ENCODE data around the gene SNX21.

SNX21 gene

DNA sequence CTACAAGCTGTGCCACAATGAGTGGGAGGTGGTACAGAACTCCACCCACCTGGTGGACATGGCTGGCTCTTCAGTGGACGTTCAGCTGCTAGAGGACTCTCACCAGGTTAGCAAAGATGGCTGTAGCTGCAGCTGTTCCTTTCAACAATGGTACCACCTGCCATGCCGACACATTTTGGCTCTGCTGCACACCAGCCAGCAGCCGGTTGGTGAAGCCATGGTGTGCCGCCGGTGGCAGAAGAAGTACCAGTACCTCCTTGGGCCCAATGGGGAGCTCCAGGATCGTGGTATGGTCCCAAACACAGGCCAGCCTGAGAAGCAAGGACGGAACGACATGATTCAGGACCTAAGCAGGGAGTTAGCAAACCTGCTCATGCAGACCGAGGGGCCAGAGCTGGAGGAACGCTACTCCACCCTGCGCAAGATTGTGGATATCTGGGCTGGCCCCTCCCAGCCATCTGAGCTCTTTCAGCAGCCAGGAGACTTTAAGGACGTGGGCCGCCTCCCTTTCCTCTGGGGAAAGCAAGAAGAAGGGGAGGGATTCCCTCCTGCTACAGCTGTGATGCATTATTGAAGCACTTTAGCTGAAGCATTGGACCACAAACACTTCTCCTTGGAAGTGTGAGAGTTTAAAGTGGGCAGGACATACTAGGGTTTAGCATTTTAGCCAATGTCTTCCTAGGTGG is 44.6 kb downstream of the SNX21 start:
- in situ Hi-C loops (cut with MboI; ENCODE audit: low sequenced_read_pairs) = no loop called here

DNA sequence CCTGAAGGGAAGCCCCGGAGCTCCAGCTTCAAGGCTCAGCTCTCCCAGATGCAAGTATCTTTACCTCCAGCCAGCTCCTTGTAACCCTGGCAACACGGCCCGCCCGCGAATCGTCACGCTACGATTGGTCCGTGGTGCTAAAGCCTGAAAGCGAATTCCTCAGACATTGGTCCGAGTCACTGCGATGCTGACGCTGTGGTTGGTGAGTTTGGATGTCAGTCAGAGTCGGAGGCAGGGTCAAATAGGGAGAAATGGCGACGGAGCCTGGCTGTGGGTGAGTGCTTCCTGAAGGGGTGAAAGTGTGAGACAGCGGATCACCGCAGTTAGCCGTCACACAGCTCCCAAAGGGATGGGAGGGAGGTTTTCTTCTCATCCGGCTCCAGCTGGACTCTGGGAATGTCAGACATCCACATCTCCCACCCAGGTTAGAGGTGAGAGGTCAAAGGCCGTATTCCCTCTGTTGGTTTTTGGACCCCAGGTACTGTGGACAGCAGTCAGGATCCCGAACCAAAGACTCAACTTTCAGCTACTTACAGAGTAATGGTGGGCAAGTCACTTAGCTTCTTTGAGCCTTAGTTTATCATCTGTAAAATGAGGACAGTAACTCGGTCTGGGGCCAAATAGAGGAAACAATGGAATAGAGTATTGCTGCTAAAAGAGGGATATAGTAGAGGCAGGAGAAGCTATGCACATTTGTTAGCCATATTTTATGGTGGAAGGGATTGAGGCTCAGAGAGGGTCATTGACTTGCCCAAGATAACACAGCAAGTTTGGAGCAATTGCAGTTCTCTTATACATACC is 47.6 kb downstream of the SNX21 start, which contains the start of gene ZSWIM1:
ZSWIM1 (plus strand) TSS at position 240 of the 801 bp plus-strand sequence. CDS start 1,366 bp downstream, outside the sequence.
- in situ Hi-C loops (cut with MboI; ENCODE audit: low sequenced_read_pairs) = no loop called here

DNA sequence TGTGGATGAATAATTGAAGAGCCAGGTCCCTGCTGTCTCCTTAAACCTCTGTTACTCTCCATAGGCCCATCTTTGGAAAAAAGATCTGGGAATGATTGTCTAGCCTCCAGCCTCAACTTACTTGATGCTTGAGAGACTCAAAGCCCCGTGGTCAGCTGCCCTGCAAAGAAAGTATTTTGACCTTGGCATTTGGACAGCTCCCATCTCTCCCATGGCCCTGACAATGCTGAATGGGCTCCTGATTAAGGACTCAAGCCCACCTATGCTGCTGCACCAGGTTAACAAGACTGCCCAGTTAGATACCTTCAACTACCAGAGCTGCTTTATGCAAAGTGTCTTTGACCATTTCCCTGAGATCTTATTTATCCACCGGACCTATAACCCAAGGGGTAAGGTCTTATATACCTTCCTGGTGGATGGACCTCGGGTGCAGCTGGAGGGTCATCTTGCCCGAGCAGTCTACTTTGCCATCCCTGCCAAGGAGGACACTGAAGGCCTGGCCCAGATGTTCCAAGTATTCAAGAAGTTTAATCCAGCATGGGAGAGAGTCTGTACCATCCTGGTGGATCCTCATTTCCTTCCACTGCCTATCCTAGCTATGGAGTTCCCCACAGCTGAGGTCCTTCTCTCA is 49.0 kb downstream of the SNX21 start:
- in situ Hi-C loops (cut with MboI; ENCODE audit: low sequenced_read_pairs) = no loop called here

DNA sequence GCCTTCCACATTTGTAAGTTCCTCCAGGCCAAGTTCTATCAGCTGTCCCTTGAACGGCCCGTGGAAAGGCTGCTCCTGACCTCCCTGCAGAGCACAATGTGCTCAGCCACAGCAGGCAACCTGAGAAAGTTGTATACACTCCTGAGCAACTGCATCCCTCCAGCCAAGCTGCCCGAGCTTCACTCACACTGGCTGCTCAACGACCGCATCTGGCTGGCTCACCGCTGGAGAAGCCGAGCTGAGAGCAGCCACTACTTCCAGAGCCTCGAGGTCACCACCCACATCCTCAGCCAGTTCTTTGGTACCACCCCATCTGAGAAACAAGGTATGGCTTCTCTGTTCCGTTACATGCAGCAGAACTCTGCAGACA is 49.5 kb downstream of the SNX21 start:
- in situ Hi-C loops (cut with MboI; ENCODE audit: low sequenced_read_pairs) = no loop called here

DNA sequence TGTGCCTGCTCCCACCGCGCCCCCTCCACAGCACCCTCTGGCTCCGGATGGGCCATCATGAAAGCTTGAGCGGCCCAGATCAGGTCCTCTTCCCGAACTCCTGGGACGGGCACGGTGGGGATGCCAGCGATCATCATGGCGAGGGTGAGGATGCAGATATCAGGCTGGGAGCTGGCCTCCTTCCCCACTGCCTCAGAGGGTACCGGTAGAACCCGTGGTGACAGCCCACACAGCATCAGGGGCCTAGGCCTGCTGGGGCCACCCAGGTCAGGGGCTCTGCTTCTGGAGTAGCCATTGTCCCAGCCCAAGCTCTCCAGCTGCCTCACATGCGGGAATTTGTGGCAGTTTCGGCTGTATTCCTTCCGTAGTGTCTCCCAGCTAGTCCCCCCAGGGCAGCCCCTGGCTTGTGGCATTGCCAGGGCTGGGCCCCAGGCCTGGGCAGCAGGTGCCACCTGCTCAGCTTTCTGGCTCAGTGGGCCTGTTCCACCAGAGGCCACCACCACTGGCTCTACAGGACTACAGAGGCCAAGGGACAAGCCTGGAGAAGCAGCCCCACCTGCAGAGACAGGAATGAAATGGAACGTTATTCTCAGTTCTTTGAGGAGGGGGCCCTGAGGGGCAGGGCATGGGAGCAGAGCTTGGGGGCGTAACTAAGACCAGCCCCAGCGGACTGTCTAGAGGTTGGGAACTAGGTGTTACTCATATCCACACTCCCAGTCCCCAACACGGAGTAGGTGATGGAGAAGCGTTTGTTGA is 53.2 kb downstream of the SNX21 start:
- in situ Hi-C loops (cut with MboI; ENCODE audit: low sequenced_read_pairs) = no loop called here

DNA sequence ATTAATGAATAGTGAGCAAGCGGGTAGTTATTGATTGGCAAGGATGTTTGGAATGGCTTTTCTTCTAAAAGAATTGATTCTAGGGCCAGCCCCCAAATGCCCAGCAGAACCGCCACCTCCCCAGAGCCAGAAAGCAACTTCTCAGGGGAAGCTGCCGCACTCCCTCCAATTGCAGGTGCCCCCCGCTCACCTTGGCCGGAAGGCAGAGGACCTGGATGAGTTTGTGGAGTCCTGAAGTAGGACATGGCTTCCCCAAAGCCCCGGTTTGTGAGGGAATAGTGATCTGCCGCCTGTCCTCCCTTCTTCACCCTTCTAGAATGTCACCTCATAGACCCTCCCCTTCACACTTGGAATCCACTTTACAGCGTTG is 53.7 kb downstream of the SNX21 start, which contains the start of gene SPATA25:
SPATA25 (minus strand) TSS at position 277 of the 370 bp plus-strand sequence; CDS start at position 245, 32 bp downstream.
- in situ Hi-C loops (cut with MboI; ENCODE audit: low sequenced_read_pairs) = no loop called here

DNA sequence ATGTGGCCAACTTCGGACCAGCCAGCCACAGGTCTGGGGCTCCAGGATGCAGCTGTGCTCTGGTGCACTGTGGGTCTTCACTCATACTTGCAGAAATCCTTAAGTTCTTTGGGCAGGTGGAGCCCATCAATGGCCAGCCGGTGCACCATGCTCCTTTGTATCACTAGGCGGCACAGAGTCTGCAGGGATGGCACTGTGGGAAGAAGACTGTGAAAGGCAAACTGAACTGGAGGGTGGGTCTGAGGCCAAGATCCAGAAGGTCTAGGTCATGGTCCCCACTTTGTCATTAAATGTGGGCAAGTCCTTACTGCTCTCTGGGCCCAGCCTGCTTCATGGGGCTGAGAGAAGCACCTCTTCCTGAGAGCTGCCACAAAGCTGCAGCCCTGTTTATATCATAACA is 55.1 kb downstream of the SNX21 start:
- in situ Hi-C loops (cut with MboI; ENCODE audit: low sequenced_read_pairs) = no loop called here

DNA sequence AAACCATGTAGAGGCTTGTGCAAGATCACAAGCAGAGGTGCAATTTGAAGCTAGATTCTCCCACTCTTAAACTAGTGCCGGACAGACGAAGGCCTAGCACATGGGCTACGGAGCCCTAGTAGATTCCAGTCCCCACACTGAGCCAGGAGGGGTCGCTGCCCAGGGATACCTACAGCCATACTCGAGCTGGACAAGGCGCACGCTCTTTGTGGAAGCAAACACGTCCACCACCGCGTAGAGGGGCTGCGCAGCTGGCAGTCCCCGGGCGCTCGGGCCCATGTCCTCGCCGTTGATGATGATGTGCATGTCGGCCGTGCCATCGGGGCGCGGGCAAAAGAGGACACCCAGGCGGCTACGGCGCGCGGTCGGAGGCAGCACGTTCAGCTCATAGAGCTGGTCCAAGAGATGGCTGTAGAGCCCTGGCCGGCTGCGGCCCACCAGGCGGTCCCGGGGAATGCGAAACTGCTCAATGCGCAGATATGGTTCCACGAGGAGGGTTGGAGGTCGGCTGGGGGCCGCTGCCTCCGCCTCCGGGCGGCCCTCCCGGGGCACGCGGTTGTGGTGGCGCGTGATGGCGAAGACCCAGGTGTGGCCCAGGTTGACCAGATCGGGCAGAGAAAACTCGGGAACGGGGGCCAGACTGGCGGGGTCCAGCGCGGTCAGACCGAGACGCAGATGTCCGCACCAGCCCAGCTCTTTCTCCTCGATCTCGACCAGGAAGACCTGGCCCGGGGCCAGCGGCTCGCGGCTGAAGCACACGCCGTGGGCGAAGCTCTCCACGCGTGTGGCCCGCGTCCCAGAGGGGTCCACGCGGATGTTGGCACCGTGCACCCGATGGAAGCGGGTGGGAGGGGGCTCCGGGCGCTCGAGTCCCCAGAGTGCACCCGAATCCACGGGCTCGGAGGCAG is 56.7 kb downstream of the SNX21 start:
- in situ Hi-C loops (cut with MboI; ENCODE audit: low sequenced_read_pairs) = no loop called here

DNA sequence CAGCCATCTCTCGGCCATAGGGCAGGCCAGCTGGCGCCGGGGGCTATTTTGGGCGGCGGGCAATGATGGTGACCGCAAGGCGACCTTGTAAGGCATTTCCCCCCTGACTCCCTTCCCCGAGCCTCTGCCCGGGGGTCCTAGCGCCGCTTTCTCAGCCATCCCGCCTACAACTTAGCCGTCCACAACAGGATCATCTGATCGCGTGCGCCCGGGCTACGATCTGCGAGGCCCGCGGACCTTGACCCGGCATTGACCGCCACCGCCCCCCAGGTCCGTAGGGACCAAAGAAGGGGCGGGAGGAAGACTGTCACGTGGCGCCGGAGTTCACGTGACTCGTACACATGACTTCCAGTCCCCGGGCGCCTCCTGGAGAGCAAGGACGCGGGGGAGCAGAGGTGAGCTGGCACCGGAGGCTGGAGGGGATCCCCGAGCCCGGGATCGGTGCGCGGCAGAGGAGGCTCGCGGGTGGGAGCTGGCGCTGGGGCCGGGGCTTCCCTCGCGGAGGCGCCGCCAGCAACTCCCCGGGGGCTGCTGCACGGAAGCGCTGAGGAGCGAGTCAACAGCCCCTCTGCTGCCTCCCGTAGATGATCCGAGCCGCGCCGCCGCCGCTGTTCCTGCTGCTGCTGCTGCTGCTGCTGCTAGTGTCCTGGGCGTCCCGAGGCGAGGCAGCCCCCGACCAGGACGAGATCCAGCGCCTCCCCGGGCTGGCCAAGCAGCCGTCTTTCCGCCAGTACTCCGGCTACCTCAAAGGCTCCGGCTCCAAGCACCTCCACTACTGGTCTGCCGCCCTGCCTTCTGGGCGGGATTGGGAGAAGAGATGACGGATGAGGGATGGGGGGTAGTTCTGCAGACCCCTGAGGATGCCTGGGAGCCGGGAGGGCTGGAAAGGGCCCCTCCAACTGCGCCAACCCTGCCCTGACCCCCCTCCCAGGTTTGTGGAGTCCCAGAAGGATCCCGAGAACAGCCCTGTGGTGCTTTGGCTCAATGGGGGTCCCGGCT is 57.7 kb downstream of the SNX21 start, which contains the start of the genes CTSA and NEURL2:
CTSA (plus strand) TSS at position 351 of the 999 bp plus-strand sequence; CDS start at position 585, 234 bp downstream.
NEURL2 (minus strand) TSS at position 224 of the 999 bp plus-strand sequence; CDS start at position 7, 217 bp downstream.
- in situ Hi-C loops (cut with MboI; ENCODE audit: low sequenced_read_pairs) = no loop called here

DNA sequence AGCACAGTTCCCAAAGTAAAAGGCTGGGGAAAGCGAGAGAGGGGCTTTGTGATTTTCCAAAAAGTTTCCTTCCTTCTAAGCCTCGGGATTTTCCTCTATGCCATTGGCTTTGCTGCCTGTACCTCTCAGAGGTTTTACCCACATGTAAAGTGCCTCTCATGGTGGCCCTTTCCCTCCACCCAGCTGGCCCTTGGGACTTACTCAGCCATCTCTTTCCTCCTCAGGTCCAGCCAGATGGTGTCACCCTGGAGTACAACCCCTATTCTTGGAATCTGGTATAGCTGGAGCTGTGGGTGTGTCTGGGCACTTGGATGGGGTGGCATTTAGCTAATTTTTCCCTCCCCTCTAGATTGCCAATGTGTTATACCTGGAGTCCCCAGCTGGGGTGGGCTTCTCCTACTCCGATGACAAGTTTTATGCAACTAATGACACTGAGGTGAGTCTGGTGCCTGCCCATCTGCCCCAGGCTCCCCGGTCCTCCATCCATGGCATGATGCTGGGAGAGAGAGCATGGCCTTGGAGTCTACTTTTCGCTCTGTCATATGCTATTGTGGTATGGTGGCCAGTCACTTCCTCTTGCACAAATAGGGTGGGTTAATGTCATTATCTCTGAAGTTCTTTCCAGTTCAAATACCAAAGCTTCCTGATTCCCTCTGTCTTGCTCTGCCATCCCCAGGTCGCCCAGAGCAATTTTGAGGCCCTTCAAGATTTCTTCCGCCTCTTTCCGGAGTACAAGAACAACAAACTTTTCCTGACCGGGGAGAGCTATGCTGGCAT is 58.6 kb downstream of the SNX21 start:
- in situ Hi-C loops (cut with MboI; ENCODE audit: low sequenced_read_pairs) = no loop called here

Measured in HL-60/S4 treated with phorbol 12-myristate 13-acetate at 8.2 ng/mL for 4 days and 3 days (cell line).